Omental fat pad (tissue), 4 donors: ENCODE results near the gene GP2. TPM values are rescaled to one million over a fixed set of nuclear protein-coding genes. Genes with fewer than 3 reads are reported as not detected.

Experiments used
- ATAC-seq: fragments of 150-250 bp; one replicate; pipeline ENCODE4 v1.9.1; 2016; ENCODE audit warnings: mild to moderate bottlenecking, moderate library complexity; ENCODE audit not compliant: low FRiP score
- DNase-seq: peaks from one replicate; pipeline ENCODE4 v3.0.0-alpha.2; 2019; ENCODE audit warnings: low spot score
- CTCF ChIP-seq, 3 donors: fragments of 450-650 bp; IDR thresholded peaks; one replicate each; pipeline ENCODE4 v1.5.1; 2016 to 2017; ENCODE audit warnings: antibody characterized with exemption in 3 of 3, mild to moderate bottlenecking in 3 of 3, moderate library complexity in 2 of 3
- total RNA-seq, 4 donors: library from RNA; depleted of rRNA; stranded (reverse); fragments of >200 nt; gene quantifications; one replicate each; pipeline ENCODE4 v1.1.0, GENCODE V29; 2016

Gene GP2
- total RNA-seq, 4 donors from 2014 or later: 0.31 to 1.4 (median 0.32) TPM; not detected in 1

GRCh38 chr16:20301840-20302239 is 25.5 kb downstream of the GP2 start:
- TF ChIP-seq CTCF (IDR thresholded peaks at IDR 0.05): no peak
- no peak for DNase-seq
- no peak for ATAC-seq

GRCh38 chr16:20300312-20301097 is 26.8 kb downstream of the GP2 start:
- no peak for TF ChIP-seq CTCF (IDR thresholded peaks at IDR 0.05)
- DNase-seq: no peak
- no peak for ATAC-seq

- DNase-seq (no peak), ATAC-seq (no peak)
- TF ChIP-seq CTCF (IDR thresholded peaks at IDR 0.05): no peak
Measured at GRCh38 chr16:20298452-20298851, 28.9 kb downstream of the GP2 start.

- no peak for TF ChIP-seq CTCF (IDR thresholded peaks at IDR 0.05)
- no peak for ATAC-seq
- no peak for DNase-seq
Measured at GRCh38 chr16:20291208-20292206, 35.8 kb downstream of the GP2 start.

- ATAC-seq (no peak), DNase-seq (no peak)
- TF ChIP-seq CTCF (IDR thresholded peaks at IDR 0.05): no peak
Measured at GRCh38 chr16:20289571-20289970, 37.7 kb downstream of the GP2 start.

GRCh38 chr16:20285993-20286499 is 41.3 kb downstream of the GP2 start:
- ATAC-seq: no peak
- no peak for TF ChIP-seq CTCF (IDR thresholded peaks at IDR 0.05)
- no peak for DNase-seq
